GM12891 (cell line): ENCODE data around the gene SASH1.

ENCODE experiments used
- POLR2AphosphoS5 ChIP-seq: IDR thresholded peaks from 2 replicates; pipeline ENCODE4 v1.6.1; 2011; ENCODE audit warnings: low read depth, low read length, control low read depth
- SPI1 ChIP-seq: IDR thresholded peaks from 2 replicates; pipeline ENCODE4 v1.6.1; 2011; ENCODE audit warnings: low read depth, low read length, control low read depth

GRCh38 chr6:148294059-148294458, 48.6 kb upstream of the SASH1 start:
- TF ChIP-seq POLR2AphosphoS5 (no peak), SPI1 (no peak)
